HG02610 (cell line): ENCODE measurements around the gene IL18RAP.

Experiments
- ATAC-seq: cut with Tn5 transposase; IDR thresholded peaks from one replicate; pipeline ENCODE4 v1.9.1; 2021; ENCODE audit warnings: mild to moderate bottlenecking, moderate library complexity; ENCODE audit not compliant: unreplicated experiment

Gene IL18RAP

GRCh38 chr2:102421890-102422759 lies 835 bp upstream of the IL18RAP start:
- ATAC-seq, result no peak

GRCh38 chr2:102423368-102423767 lies 408 bp downstream of the IL18RAP start:
- ATAC-seq, result no peak

DNA sequence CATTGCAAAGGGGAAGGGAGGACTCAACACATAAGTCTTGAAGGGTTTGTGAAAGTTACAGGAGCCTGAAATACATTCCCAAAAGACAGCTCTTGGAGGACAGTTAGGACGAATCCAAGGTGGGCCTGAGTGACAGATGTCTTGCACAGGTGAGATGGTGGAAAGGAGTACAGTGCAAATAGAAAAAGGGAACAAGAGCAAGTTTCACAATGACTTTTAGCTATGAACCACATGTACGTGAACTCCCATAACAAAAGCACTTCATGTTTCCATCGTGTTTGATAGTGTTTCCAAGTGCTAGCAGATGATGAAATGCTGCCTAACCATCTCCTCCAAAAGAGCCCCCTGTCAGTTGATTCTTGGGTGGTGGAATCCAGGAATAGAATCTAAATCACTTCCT lies 1.8 kb downstream of the IL18RAP start:
- peak; percentile 84 for ATAC-seq

GRCh38 chr2:102425441-102426132 lies 2.6 kb downstream of the IL18RAP start:
- peak; percentile 29 for ATAC-seq

GRCh38 chr2:102427249-102427648 lies 4.3 kb downstream of the IL18RAP start:
- ATAC-seq, result no peak

DNA sequence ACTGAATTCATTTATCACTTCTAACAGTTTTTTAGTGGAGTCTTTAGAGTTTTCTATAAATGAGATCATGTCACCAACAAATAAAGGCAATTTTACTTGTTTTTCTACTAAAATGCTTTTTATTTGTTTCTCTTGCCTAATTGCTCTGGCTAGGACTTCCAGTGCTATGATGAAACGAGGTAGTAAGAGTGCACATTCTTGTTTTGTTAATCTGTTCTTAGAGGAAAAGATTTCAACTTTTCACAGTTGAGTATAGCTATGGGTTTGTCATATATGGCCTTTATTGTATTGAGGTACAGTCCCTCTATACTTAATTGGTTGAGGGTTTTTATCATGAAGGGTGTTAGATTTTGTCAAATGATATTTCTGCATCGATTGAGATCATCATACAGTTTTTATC lies 5.6 kb downstream of the IL18RAP start:
- no peak for ATAC-seq

DNA sequence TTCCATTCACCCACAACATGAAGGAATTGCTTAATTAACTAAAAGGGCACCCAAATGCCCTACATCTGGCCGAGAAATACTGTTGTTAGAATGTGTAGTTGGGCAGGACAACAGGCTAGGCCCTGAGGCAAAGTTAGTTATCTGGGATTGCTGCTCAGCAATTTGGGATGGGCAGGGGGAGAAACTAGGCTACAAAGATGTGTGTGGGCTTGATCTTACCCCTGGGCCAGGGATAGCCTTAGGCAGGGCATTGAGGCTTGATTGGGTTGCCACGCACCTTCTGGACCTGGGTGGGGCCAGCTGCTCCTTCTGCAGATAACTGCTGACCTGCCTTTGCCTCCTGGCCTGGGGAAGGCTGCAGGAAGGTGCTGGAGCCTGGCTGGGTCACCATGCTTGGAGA lies 9.4 kb downstream of the IL18RAP start:
- no peak for ATAC-seq

- ATAC-seq, result no peak
Observed at GRCh38 chr2:102433973-102434654, 11.2 kb downstream of the IL18RAP start.

- ATAC-seq, result peak; percentile 42
Observed at GRCh38 chr2:102434655-102435381, 11.9 kb downstream of the IL18RAP start.

DNA sequence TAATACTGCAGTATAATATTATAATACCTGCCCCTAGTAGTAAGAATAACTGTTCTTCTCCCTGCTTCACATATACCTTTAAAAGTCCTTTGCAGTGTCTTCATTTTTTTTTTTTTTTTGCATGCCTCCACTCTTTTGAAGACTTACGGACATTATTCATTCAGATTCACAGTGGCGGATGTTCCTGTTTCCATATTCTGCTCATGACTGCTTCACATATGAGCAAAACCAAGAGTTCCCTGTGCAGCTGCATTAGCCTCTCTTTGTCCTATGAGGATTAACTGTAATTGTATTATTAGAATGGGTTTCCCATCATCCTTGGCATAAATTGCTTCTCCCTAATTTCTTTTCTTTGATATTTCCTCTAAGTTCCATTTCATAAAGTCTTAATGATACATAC lies 12.8 kb downstream of the IL18RAP start:
- peak; percentile 38 for ATAC-seq

GRCh38 chr2:102436323-102436722 lies 13.4 kb downstream of the IL18RAP start:
- ATAC-seq, result peak; percentile 35

DNA sequence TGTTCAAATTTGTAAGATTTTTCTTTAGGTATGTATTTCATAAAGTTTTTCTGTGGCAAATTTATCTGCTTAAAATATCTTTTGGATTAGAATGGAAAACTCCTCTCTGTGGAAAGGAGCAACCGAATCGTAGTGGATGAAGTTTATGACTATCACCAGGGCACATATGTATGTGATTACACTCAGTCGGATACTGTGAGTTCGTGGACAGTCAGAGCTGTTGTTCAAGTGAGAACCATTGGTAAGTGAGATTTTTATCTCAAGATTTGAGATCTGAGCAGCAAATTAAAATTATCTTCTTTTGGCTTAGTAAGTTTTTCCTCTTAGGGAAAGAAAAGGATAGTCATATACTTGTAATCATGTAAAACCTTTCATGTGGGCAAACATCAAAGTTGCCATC lies 14.2 kb downstream of the IL18RAP start:
- ATAC-seq, result no peak

DNA sequence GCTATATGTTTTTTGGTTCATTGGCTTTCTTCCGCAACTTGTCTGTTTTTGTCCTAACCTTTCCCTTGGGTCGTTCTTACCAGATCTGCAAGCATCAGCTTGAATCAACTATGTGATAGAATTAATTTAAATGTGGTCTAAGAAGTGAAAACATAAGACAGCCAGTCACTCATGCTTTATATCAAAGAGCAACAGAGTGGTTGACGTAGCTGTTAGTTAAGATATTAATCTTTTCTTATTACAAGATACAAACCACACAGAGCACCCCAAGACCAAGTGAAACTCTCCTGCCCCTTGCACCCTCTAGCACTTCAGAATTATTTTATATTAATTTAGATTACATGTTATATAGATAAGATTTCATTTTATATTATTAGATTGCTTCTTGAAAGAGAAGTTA lies 15.2 kb downstream of the IL18RAP start:
- no peak for ATAC-seq

GRCh38 chr2:102438578-102438977 lies 15.6 kb downstream of the IL18RAP start:
- ATAC-seq, result no peak

DNA sequence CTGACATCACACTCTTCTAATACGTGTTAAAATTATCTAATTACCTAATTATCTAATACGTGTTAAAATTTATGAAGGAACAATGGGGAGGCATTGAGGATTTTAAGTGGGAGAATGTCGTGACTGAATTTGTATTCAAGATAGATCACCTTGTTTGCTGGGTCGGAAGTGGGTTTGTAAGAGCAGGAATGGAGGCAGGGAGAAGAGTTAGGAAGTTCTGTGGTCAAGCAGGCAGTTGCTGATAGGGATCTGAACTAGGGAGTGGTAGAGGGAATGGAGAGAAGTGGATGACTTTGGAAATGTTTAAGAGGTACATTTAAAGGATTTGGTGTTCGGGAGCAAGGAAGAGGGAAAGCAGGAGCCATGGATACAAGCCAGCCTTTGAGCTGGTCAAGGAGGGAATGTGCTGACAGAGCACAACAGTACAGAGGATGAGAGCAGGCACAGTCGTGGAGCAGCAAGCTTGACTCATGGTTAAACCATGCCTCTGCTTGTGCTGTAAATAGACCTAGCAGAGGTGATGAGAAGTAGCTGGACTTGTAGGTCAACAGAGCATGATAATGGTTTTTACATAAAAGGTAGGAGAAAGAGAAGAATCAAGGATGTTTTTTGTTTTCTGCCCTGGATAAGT lies 16.2 kb downstream of the IL18RAP start:
- ATAC-seq, result no peak

- ATAC-seq, result peak; percentile 59
Observed at GRCh38 chr2:102442967-102443828, 20.2 kb downstream of the IL18RAP start.

DNA sequence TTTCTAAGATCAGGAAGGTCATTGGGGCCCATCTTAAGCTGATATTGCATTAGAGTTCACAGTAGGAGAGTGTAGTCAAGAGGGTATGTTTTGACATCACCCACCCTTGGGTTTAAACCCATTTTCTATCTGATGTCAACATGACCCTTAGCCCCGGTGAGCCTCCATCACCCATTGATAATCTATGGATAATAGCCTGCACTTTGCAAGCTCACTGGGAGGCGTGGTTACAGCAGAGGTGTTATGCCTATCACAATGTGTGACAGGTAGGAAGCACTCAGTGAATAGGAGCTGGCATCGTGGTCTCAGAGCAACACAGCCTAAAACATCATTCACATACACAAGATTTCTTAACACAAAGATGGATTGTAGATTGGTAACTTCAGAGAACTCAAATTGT lies 21.3 kb downstream of the IL18RAP start:
- no peak for ATAC-seq

- no peak for ATAC-seq
Observed at GRCh38 chr2:102446936-102447335, 24.0 kb downstream of the IL18RAP start.

DNA sequence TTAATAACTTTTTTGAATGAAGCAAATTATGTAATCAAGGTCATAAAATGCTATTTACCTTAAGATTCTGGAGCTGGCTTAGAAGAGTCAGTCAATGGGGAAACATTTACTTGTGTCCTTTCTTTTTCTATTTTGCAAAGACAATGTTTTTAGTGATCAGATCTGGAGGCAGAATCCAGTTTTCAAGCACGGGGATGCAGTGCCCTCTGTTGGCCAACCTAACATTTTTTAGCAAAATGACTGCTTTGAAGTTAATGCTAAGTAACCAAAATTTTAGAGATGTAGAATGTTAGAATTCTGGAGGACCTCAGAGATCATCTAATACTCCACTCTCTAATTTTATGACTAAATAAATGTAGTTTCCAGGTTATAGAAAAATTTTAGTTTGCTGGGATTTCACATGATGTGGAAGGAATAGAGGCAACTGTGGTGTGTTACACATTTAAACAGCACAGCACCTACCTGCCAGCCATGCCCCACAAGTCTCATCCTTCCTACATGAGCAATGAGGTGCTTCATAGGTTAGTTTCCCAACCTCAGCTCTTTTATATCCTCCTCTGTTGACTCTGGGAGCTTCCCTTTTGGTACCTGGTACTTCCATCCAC lies 26.5 kb downstream of the IL18RAP start:
- no peak for ATAC-seq
